GM20000 (cell line): ENCODE results near the gene TRIO.

Experiments
- DNase-seq: peaks from one replicate; pipeline ENCODE4 v3.0.0; 2012; ENCODE audit warnings: low spot score
- TF ChIP-seq, protein P1 (sequence below): IDR thresholded peaks from 2 replicates; pipeline ENCODE4 v1.5.1; 2012; ENCODE audit warnings: mild to moderate bottlenecking, control low read depth; ENCODE audit errors: extremely low read depth, missing control alignments

TRIO gene

DNA sequence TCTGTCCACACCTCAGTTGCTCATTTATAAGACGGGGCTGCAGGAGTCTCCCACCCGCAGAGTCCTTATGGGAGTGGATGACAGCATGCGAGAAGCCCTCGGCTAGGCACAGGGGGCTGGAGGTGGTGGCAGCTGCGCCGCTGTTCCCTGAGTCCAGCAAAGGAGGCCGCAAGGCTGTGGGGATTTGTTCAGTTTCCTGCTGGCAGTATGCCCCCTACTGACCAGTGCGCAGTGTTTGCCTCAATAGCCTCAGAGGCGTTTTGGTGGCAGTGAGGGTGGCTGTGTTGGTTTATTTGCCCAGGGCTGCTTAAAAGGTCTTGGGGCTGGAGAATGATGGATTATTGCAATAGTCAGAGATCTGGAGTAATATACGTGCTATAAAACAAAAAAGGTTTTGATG lies 262.1 kb downstream of the TRIO start:
- TF ChIP-seq, protein P1, sequence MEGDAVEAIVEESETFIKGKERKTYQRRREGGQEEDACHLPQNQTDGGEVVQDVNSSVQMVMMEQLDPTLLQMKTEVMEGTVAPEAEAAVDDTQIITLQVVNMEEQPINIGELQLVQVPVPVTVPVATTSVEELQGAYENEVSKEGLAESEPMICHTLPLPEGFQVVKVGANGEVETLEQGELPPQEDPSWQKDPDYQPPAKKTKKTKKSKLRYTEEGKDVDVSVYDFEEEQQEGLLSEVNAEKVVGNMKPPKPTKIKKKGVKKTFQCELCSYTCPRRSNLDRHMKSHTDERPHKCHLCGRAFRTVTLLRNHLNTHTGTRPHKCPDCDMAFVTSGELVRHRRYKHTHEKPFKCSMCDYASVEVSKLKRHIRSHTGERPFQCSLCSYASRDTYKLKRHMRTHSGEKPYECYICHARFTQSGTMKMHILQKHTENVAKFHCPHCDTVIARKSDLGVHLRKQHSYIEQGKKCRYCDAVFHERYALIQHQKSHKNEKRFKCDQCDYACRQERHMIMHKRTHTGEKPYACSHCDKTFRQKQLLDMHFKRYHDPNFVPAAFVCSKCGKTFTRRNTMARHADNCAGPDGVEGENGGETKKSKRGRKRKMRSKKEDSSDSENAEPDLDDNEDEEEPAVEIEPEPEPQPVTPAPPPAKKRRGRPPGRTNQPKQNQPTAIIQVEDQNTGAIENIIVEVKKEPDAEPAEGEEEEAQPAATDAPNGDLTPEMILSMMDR = no peak
- DNase-seq = no peak

DNA sequence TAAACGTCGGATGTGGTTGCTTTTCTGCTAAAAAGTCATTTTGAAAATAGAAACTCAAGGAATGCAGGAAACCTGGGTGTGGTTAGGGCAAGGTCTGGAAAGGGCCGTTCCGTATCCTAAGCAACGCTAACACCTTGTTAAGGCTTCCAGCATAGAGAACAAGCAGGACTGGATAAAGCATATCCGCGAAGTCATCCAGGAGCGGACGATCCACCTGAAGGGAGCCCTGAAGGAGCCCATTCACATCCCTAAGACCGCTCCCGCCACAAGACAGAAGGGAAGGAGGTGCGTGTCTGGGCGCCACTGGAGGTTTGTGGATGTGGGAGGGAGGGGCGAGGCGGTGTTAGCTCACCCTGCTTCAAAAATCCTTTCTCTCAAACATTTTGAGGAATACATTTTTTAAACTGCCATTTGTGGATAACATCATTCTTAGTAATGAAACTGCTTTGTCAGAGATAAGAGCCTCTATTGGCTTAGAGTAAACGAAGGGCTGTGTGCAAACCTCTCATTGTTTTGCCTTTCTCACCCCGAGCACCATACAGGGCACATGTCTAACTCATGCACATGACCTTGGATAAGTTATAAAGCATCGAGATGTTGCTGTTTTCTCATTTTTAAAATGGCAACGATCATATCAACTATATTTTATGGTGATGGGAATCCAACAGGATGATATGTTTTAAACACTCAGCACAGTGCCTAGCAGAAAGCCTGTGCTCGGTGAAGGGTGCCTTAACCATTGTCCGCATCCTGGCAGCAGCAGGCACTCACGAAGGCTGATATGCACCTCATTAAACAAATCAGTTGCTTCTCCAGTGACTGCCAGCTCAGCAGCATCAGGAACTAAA lies 262.8 kb downstream of the TRIO start:
- DNase-seq = no peak
- TF ChIP-seq, protein P1 = no peak

DNA sequence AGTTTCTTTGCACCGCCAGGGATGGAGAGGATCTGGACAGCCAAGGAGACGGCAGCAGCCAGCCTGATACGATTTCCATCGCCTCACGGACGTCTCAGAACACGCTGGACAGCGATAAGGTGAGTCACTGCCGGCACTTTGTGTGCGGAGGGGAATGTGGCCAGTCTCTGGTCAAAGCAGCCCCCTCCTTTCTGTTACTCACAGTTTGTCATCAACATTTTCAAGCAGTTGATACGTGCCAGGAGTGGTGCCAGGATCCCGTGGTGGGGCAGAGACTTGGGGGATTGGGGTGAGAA lies 263.4 kb downstream of the TRIO start:
- DNase-seq = no peak
- TF ChIP-seq, protein P1 = no peak

DNA sequence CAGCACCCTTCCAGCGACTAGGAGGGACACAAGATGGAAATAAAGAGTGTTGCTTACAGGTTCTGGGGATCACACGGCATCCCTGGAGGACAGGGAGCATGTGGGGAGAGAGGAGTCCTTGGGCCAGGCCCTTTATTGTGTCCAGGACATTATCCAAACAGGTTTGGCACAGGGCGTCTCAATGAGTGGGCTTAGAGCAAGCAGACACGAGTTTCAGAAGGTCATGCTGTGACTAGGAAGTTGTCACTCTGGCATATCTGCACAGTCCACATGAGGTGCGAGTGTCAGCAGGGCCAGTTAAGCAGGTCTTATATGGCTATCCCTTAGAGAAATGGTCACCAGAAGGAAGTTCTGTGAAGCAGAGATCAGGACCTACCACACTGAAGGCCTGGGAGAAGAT lies 263.9 kb downstream of the TRIO start:
- TF ChIP-seq, protein P1 = no peak

DNA sequence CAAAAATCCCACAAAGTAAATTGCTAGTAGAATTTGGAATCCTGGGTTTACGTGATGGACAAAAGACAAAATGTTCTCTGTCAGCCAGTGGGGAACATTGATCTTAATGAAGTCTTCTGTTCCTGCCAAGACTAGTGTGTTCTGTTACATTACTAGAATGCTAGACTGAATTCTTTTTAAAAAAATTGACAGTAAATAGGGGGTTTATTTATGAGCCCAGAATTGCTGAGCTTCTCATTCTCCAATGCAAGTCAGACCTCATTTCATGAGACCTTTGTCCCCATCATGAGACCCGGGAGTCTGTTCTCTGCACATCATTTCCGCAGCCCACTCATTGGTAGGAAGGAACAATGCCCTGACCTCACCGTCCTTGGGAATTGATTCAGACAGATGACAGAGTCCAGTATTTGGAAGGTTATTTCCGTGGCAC lies 264.6 kb downstream of the TRIO start:
- TF ChIP-seq, protein P1 = no peak
- no peak for DNase-seq

More for the DNA sequence above, 263.9 kb downstream of the TRIO start:
- DNase-seq = no peak

DNA sequence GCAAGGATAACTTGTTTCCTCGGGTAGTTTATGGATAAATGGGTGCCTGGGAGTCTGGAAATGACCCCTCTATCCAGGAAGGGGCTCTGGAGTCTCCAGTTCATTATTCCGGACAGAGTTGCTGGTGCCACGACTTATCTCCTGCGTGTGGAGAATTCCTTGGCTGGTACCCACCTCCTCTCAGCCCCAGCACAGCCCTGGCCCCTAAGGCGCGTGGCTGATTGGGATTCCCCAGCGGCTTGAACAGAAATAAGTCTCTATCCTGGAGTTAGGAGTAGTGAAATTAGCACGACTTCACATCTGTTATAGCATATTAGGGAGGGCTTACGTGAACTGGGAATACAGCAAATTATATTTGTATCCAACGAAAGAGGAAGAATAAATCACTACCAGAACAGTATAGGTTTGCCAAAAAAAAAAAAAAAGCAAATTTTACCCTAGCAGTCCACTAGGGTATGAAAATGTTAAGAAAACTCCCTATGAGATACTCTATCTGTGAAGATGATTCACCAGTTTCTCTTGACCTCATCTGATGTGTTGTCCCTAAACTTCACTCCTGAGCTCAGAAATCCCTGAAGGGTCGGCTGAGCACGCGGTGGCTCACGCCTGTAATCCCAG lies 265.9 kb downstream of the TRIO start:
- TF ChIP-seq, protein P1 = no peak
- DNase-seq = no peak

DNA sequence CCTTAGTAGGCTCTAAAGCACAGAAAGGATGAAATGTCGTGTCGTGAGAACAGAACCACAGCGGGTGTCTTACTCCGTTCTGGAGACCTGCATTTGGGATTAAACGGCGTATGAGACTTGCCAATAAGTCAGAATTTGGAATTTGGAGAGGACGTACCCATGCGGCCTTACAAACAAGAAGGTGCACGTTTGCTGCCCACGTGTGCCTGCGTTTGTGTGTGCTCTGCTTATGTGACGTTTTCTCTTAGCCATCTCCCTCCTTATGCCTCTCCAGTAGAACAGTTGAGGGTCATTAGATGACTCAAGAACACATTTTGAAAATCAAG lies 266.9 kb downstream of the TRIO start:
- TF ChIP-seq, protein P1 = no peak
- DNase-seq = no peak
